Heart left ventricle (tissue), 13 donors: ENCODE measurements around the gene ASB18.

ENCODE experiments used
- CTCF ChIP-seq, 12 donors: fragments of 200-600 bp; sonication (generic) in 4 of 12; IDR thresholded peaks; one replicate each; pipeline versions ENCODE4 v1.5.0 to v1.8.0; 2018 to 2022; ENCODE audit warnings: antibody characterized with exemption in 12 of 12, mild to moderate bottlenecking in 5 of 12
- POLR2A ChIP-seq, 2 donors: fragments of 450-650 bp; IDR thresholded peaks; one replicate each; pipeline ENCODE4 v1.6.1; 2017; ENCODE audit warnings: antibody characterized with exemption in 2 of 2, mild to moderate bottlenecking in 2 of 2, moderate library complexity in 2 of 2
- donor health status: ischemic (EF 13 %, LVEDD 7.1; RV severe dilation, severe dysfunction).
- donor health status: DM: no; HTN: yes; CAD: no.
- donor health status: DM: no; HTN: no; CAD: no.
- donor health status: ischemic (EF 25% LVEDD 6.9; RV normal size, moderate dysfunction).
- donor health status: ischemic (EF 25% LVEDD 5.7; RV mildly dilated, moderate dysfunction).
- donor health status: ischemic (EF 35%, LVEDD 5.7; RV mildly dilated, moderate dysfunction).
- donor health status: nonischemic (EF 11% LVEDD 7.7; RV severe dilation, severe dysfunction).
- donor health status: DM: yes; HTN: yes; CAD: no.
- donor health status: PGD.
- donor health status: ischemic (EF 29% LVEDD 5.4; RV normal size, mild dysfunction).
- donor health status: nonischemic (EF 23%, LVEDD 6.1; RV moderate dilation, normal function).

- no peak for TF ChIP-seq CTCF (IDR thresholded peaks at IDR 0.05)
- no peak for TF ChIP-seq POLR2A (IDR thresholded peaks at IDR 0.05)
These were observed 107.9 kb downstream of the ASB18 start for GRCh38 chr2:236156095-236156859.
